HepG2 (cell line): Measurements from ENCODE around the gene VAMP2. TPM values are rescaled to one million over a fixed set of nuclear protein-coding genes. Genes with fewer than 3 reads are reported as not detected.

ENCODE experiments used
- CREB1 ChIP-seq, 2 experiments: fragments of 450-650 bp in 1 of 2; IDR thresholded peaks; 2 replicates each; pipeline ENCODE4 v1.6.1; 2016 to 2017; ENCODE audit warnings: control low read depth in 1 of 2, mild to moderate bottlenecking in 1 of 2, missing compliant biosample characterization in 1 of 2, missing genetic modification characterization in 1 of 2
- HNRNPUL1 ChIP-seq: fragments of 200-400 bp; formaldehyde crosslinking; IDR thresholded peaks from 2 replicates; pipeline ENCODE4 v1.6.1; 2017; ENCODE audit warnings: low read depth, mild to moderate bottlenecking, low read length, moderate library complexity
- NR1H2 ChIP-seq: sonication (generic); formaldehyde crosslinking; IDR thresholded peaks from 2 replicates; pipeline ENCODE4 v1.8.1; 2022; ENCODE audit warnings: low read depth, missing genetic modification reagents, borderline replicate concordance
- SMAD9 ChIP-seq: sonication (generic); formaldehyde crosslinking; IDR thresholded peaks from 2 replicates; pipeline ENCODE4 v1.5.1; 2020; ENCODE audit warnings: mild to moderate bottlenecking, missing genetic modification reagents
- ZNF883 ChIP-seq: sonication (generic); formaldehyde crosslinking; IDR thresholded peaks from 2 replicates; pipeline ENCODE4 v1.5.1; 2020; ENCODE audit warnings: mild to moderate bottlenecking, missing genetic modification reagents; ENCODE audit errors: not compliant biosample characterization
- ZSCAN21 ChIP-seq: sonication (generic); formaldehyde crosslinking; IDR thresholded peaks from 2 replicates; pipeline ENCODE4 v1.8.0; 2022; ENCODE audit warnings: mild to moderate bottlenecking, missing genetic modification reagents, moderate library complexity, borderline replicate concordance
- polyA plus RNA-seq, 8 experiments: library from polyadenylated mRNA; depleted of rRNA in 3 of 8; stranded (reverse) in 7 of 8; unstranded in 1 of 8; fragments of >200 nt; fragmentation: Illumina TruSeq in 4 of 8; extraction: Trizol in 4 of 8; gene quantifications; 2 replicates each; pipeline versions ENCODE4 v1.2.1 to v1.2.3, GENCODE V29; 2011 to 2016; ENCODE audit warnings: low read depth in 4 of 8, missing spikeins in 1 of 8, mixed read lengths in 1 of 8; ENCODE audit not compliant: insufficient read depth in 1 of 8
- total RNA-seq, 5 experiments: library from RNA; depleted of rRNA; stranded (reverse); fragments of >200 nt; fragmentation: Illumina TruSeq; extraction: Trizol; gene quantifications; 2 replicates each; pipeline ENCODE4 v1.2.3, GENCODE V29; 2016; ENCODE audit warnings: low read depth in 1 of 5
- TF ChIP-seq, protein P1 (sequence below): sonication (generic); formaldehyde crosslinking; IDR thresholded peaks from 2 replicates; pipeline ENCODE4 v1.4.0; 2020; ENCODE audit warnings: missing genetic modification reagents
- TF ChIP-seq, protein P2 (sequence below): sonication (generic); formaldehyde crosslinking; IDR thresholded peaks from 2 replicates; pipeline ENCODE4 v1.5.0; 2020; ENCODE audit warnings: missing genetic modification reagents
- TF ChIP-seq, protein P3 (sequence below): sonication (generic); formaldehyde crosslinking; IDR thresholded peaks from 2 replicates; pipeline ENCODE4 v1.8.1; 2023; ENCODE audit warnings: mild to moderate bottlenecking, missing genetic modification reagents, borderline replicate concordance
- TF ChIP-seq, protein P4 (sequence below): sonication (generic); formaldehyde crosslinking; IDR thresholded peaks from 2 replicates; pipeline ENCODE4 v1.4.0; 2020; ENCODE audit warnings: missing genetic modification reagents
- TF ChIP-seq, protein P5 (sequence below): sonication (generic); formaldehyde crosslinking; IDR thresholded peaks from 2 replicates; pipeline ENCODE4 v1.5.0; 2020; ENCODE audit warnings: missing genetic modification reagents, mild to moderate bottlenecking, borderline replicate concordance
- TF ChIP-seq, protein P6 (sequence below): sonication (generic); formaldehyde crosslinking; IDR thresholded peaks from 2 replicates; pipeline ENCODE4 v1.5.1; 2020; ENCODE audit warnings: missing genetic modification reagents, mild to moderate bottlenecking, borderline replicate concordance

VAMP2 gene
- total and polyA plus RNA-seq, 2 of the 13 experiments (the other 11 are each of a cell fraction or from before 2014, with no cell fraction given): 3.9 to 17.2 TPM

DNA sequence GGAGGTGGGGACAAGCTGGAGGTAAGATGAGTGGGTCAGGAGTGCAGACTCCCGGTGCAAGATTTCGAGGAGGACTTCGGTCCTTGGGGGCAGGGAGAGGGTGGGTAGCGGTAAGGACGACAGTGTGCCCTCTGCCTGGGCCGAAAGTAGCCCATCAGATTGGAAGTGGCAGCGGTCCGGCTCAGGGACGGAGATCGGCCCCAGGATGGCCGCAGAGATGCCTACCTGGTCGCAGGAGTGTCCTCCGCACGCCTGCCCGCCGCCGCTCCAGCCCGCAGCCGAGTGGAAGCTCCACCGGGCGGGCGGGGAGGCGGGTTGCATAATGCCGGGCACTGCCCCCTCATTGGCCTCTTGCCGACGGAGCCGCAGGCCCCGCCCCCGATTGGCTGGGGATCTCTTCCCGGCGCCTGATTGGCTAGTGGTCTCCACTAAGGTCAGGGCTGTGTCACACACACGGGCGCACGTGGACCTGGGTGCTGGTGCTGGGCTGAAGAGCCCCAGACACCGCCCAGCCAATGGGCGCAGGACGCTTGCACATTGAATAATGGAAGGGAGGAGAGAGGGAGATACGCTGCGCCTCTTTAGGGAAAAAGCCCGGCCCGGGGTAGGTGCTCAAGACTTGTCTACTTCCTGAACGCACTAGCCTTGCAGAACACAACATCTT is 10.5 kb downstream of the VAMP2 start, which contains the start of gene PER1 (continued):
- no peak for TF ChIP-seq HNRNPUL1
- TF ChIP-seq, protein P1, sequence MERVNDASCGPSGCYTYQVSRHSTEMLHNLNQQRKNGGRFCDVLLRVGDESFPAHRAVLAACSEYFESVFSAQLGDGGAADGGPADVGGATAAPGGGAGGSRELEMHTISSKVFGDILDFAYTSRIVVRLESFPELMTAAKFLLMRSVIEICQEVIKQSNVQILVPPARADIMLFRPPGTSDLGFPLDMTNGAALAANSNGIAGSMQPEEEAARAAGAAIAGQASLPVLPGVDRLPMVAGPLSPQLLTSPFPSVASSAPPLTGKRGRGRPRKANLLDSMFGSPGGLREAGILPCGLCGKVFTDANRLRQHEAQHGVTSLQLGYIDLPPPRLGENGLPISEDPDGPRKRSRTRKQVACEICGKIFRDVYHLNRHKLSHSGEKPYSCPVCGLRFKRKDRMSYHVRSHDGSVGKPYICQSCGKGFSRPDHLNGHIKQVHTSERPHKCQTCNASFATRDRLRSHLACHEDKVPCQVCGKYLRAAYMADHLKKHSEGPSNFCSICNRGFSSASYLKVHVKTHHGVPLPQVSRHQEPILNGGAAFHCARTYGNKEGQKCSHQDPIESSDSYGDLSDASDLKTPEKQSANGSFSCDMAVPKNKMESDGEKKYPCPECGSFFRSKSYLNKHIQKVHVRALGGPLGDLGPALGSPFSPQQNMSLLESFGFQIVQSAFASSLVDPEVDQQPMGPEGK (CRISPR knock-in tag): peak; percentile 64; the same call in 1 of the 2 replicates
- TF ChIP-seq NR1H2 (CRISPR knock-in tag): no peak
- TF ChIP-seq ZNF883 (CRISPR knock-in tag): no peak
- TF ChIP-seq, protein P2, sequence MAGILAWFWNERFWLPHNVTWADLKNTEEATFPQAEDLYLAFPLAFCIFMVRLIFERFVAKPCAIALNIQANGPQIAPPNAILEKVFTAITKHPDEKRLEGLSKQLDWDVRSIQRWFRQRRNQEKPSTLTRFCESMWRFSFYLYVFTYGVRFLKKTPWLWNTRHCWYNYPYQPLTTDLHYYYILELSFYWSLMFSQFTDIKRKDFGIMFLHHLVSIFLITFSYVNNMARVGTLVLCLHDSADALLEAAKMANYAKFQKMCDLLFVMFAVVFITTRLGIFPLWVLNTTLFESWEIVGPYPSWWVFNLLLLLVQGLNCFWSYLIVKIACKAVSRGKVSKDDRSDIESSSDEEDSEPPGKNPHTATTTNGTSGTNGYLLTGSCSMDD: no peak
- TF ChIP-seq, protein P3, sequence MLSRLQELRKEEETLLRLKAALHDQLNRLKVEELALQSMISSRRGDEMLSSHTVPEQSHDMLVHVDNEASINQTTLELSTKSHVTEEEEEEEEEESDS (CRISPR knock-in tag): no peak
- TF ChIP-seq, protein P4, sequence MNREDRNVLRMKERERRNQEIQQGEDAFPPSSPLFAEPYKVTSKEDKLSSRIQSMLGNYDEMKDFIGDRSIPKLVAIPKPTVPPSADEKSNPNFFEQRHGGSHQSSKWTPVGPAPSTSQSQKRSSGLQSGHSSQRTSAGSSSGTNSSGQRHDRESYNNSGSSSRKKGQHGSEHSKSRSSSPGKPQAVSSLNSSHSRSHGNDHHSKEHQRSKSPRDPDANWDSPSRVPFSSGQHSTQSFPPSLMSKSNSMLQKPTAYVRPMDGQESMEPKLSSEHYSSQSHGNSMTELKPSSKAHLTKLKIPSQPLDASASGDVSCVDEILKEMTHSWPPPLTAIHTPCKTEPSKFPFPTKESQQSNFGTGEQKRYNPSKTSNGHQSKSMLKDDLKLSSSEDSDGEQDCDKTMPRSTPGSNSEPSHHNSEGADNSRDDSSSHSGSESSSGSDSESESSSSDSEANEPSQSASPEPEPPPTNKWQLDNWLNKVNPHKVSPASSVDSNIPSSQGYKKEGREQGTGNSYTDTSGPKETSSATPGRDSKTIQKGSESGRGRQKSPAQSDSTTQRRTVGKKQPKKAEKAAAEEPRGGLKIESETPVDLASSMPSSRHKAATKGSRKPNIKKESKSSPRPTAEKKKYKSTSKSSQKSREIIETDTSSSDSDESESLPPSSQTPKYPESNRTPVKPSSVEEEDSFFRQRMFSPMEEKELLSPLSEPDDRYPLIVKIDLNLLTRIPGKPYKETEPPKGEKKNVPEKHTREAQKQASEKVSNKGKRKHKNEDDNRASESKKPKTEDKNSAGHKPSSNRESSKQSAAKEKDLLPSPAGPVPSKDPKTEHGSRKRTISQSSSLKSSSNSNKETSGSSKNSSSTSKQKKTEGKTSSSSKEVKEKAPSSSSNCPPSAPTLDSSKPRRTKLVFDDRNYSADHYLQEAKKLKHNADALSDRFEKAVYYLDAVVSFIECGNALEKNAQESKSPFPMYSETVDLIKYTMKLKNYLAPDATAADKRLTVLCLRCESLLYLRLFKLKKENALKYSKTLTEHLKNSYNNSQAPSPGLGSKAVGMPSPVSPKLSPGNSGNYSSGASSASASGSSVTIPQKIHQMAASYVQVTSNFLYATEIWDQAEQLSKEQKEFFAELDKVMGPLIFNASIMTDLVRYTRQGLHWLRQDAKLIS (CRISPR knock-in tag): no peak
- 0 out of 2 replicates have a peak, but pooled peaks have one; percentile 16 for TF ChIP-seq CREB1 (IDR thresholded peaks at IDR 0.05)
- peak; percentile 38; the same call in 1 of the 2 replicates for TF ChIP-seq CREB1 (CRISPR knock-in tag; IDR thresholded peaks at IDR 0.05)
- TF ChIP-seq, protein P5, sequence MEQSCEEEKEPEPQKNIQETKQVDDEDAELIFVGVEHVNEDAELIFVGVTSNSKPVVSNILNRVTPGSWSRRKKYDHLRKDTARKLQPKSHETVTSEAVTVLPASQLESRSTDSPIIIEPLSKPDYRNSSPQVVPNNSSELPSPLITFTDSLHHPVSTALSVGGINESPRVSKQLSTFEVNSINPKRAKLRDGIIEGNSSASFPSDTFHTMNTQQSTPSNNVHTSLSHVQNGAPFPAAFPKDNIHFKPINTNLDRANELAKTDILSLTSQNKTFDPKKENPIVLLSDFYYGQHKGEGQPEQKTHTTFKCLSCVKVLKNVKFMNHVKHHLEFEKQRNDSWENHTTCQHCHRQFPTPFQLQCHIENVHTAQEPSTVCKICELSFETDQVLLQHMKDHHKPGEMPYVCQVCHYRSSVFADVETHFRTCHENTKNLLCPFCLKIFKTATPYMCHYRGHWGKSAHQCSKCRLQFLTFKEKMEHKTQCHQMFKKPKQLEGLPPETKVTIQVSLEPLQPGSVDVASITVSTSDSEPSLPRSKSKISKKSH (CRISPR knock-in tag): no peak
- TF ChIP-seq, protein P6, sequence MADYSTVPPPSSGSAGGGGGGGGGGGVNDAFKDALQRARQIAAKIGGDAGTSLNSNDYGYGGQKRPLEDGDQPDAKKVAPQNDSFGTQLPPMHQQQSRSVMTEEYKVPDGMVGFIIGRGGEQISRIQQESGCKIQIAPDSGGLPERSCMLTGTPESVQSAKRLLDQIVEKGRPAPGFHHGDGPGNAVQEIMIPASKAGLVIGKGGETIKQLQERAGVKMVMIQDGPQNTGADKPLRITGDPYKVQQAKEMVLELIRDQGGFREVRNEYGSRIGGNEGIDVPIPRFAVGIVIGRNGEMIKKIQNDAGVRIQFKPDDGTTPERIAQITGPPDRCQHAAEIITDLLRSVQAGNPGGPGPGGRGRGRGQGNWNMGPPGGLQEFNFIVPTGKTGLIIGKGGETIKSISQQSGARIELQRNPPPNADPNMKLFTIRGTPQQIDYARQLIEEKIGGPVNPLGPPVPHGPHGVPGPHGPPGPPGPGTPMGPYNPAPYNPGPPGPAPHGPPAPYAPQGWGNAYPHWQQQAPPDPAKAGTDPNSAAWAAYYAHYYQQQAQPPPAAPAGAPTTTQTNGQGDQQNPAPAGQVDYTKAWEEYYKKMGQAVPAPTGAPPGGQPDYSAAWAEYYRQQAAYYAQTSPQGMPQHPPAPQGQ (CRISPR knock-in tag): no peak
- TF ChIP-seq ZSCAN21 (CRISPR knock-in tag): peak; percentile 57; the same call in 1 of the 2 replicates
- TF ChIP-seq SMAD9 (CRISPR knock-in tag): no peak
